Measurements from ENCODE around the gene TBX10. TPM values are rescaled to one million over a fixed set of nuclear protein-coding genes. Genes with fewer than 3 reads are reported as not detected.

Gene TBX10
- total and polyA plus RNA-seq, 2 experiments from 2014 or later, result 1.2 TPM; not detected in 1

- Histone ChIP-seq H3K27ac (no peak overlapping the region), H3K4me1 (ENCODE audit: low read depth) (peaks cover 24% of the 10 kb centered on the region), H3K9me3 (ENCODE audit: low read depth) (no peaks in the 10 kb centered on the region), H3K4me3 (no peak overlapping the region), H3K27me3 (no peaks in the 10 kb centered on the region), H3K36me3 (peaks cover 24% of the 10 kb centered on the region)
- no peak for DNase-seq (ENCODE audit: low read depth in 1 of 2, low spot score in 1 of 2)
- no peak for TF ChIP-seq CTCF (IDR thresholded peaks at IDR 0.05; ENCODE audit: low read depth, low read length)
Observed at GRCh38 chr11:67611704-67612587, 27.6 kb downstream of the TBX10 start.

GRCh38 chr11:67611165-67611564, 28.4 kb downstream of the TBX10 start:
- no peak for TF ChIP-seq CTCF (IDR thresholded peaks at IDR 0.05; ENCODE audit: low read depth, low read length)
- no peak for DNase-seq (ENCODE audit: low read depth in 1 of 2, low spot score in 1 of 2)

GRCh38 chr11:67610302-67610868, 29.2 kb downstream of the TBX10 start:
- no peak overlapping the region for H3K27ac ChIP-seq
- TF ChIP-seq CTCF (IDR thresholded peaks at IDR 0.05; ENCODE audit: low read depth, low read length), result no peak
- no peak overlapping the region for H3K4me3 ChIP-seq

More at GRCh38 chr11:67611165-67611564, 28.4 kb downstream of the TBX10 start:
- H3K27me3 ChIP-seq, result no peaks in the 10 kb centered on the region
- no peak overlapping the region for H3K27ac ChIP-seq
- H3K36me3 ChIP-seq, result peaks cover 24% of the 10 kb centered on the region
- no peak overlapping the region for H3K4me3 ChIP-seq
- H3K9me3 ChIP-seq (ENCODE audit: low read depth), result no peaks in the 10 kb centered on the region
- peaks cover 17% of the 10 kb centered on the region for H3K4me1 ChIP-seq (ENCODE audit: low read depth)

GRCh38 chr11:67609316-67609715, 30.2 kb downstream of the TBX10 start:
- Histone ChIP-seq H3K4me1 (ENCODE audit: low read depth) (peaks cover 19% of the 10 kb centered on the region), H3K4me3 (no peak overlapping the region), H3K27ac (no peak overlapping the region), H3K36me3 (peaks cover 24% of the 10 kb centered on the region), H3K9me3 (ENCODE audit: low read depth) (no peaks in the 10 kb centered on the region), H3K27me3 (no peaks in the 10 kb centered on the region)
- TF ChIP-seq CTCF (IDR thresholded peaks at IDR 0.05; ENCODE audit: low read depth, low read length), result no peak
- DNase-seq (ENCODE audit: low read depth in 1 of 2, low spot score in 1 of 2), result no peak

More at GRCh38 chr11:67610302-67610868, 29.2 kb downstream of the TBX10 start:
- peaks cover 20% of the 10 kb centered on the region for H3K4me1 ChIP-seq (ENCODE audit: low read depth)
- no peaks in the 10 kb centered on the region for H3K9me3 ChIP-seq (ENCODE audit: low read depth)
- H3K36me3 ChIP-seq, result peaks cover 24% of the 10 kb centered on the region
- no peaks in the 10 kb centered on the region for H3K27me3 ChIP-seq
- no peak for DNase-seq (ENCODE audit: low read depth in 1 of 2, low spot score in 1 of 2)

- peaks cover 11% of the 10 kb centered on the region for H3K4me1 ChIP-seq (ENCODE audit: low read depth)
- no peak for TF ChIP-seq CTCF (IDR thresholded peaks at IDR 0.05; ENCODE audit: low read depth, low read length)
Observed at GRCh38 chr11:67608486-67608885, 31.1 kb downstream of the TBX10 start.

More at GRCh38 chr11:67608486-67608885, 31.1 kb downstream of the TBX10 start:
- no peak overlapping the region for H3K4me3 ChIP-seq
- no peak overlapping the region for H3K27ac ChIP-seq
- DNase-seq (ENCODE audit: low read depth in 1 of 2, low spot score in 1 of 2), result no peak
- peaks cover 24% of the 10 kb centered on the region for H3K36me3 ChIP-seq
- no peaks in the 10 kb centered on the region for H3K9me3 ChIP-seq (ENCODE audit: low read depth)
- no peaks in the 10 kb centered on the region for H3K27me3 ChIP-seq

Measured in cardiac muscle cell (in vitro differentiated cells and primary cell).